GM12878 (cell line): Measurements from ENCODE around the gene LSM7. TPM values are rescaled to one million over a fixed set of nuclear protein-coding genes. Genes with fewer than 3 reads are reported as not detected.

Experiments
- BCL3 ChIP-seq: IDR thresholded peaks from 2 replicates; pipeline ENCODE4 v1.6.1; 2011; ENCODE audit warnings: borderline replicate concordance, low read depth, mild to moderate bottlenecking, moderate library complexity, low read length; ENCODE audit not compliant: insufficient read depth, poor library complexity, severe bottlenecking
- EGR1 ChIP-seq, 2 experiments: IDR thresholded peaks; 1 replicate in 1 of 2; 2 replicates in 1 of 2; pipeline ENCODE4 v1.6.1; 2011 to 2012; ENCODE audit warnings: low read depth in 2 of 2, low read length in 2 of 2, borderline replicate concordance in 1 of 2, mild to moderate bottlenecking in 1 of 2, moderate library complexity in 1 of 2
- ELK1 ChIP-seq: IDR thresholded peaks from 2 replicates; pipeline ENCODE4 v1.6.1; 2012; ENCODE audit warnings: low read depth, low read length, improper control_type of control experiment
- GABPA ChIP-seq: IDR thresholded peaks from 2 replicates; pipeline ENCODE4 v1.6.1; 2014; ENCODE audit warnings: antibody characterized with exemption, low read depth, mild to moderate bottlenecking, inconsistent platforms
- IKZF2 ChIP-seq, 2 experiments: fragments of 450-650 bp; IDR thresholded peaks; 2 replicates each; pipeline ENCODE4 v1.6.1; 2017; ENCODE audit warnings: mild to moderate bottlenecking in 2 of 2, moderate library complexity in 2 of 2
- IRF5 ChIP-seq: fragments of 450-650 bp; IDR thresholded peaks from 2 replicates; pipeline ENCODE4 v1.6.1; 2017; ENCODE audit warnings: borderline replicate concordance
- JUND ChIP-seq: IDR thresholded peaks from 2 replicates; pipeline ENCODE4 v1.6.1; 2012; ENCODE audit warnings: low read depth, mild to moderate bottlenecking, low read length, improper control_type of control experiment, moderate library complexity
- REST ChIP-seq: IDR thresholded peaks from 2 replicates; pipeline ENCODE4 v1.6.1; 2012; ENCODE audit warnings: mild to moderate bottlenecking, low read depth, low read length
- SMARCA5 ChIP-seq: fragments of 450-650 bp; IDR thresholded peaks from 2 replicates; pipeline ENCODE4 v1.6.1; 2017; ENCODE audit warnings: mild to moderate bottlenecking
- SREBF1 ChIP-seq: IDR thresholded peaks from 2 replicates; pipeline ENCODE4 v1.6.1; 2012; ENCODE audit warnings: mild to moderate bottlenecking, low read length
- SUPT20H ChIP-seq: IDR thresholded peaks from 2 replicates; pipeline ENCODE4 v1.6.1; 2011; ENCODE audit warnings: low read depth, mild to moderate bottlenecking, low read length, moderate library complexity, borderline replicate concordance; ENCODE audit not compliant: control insufficient read depth
- SUZ12 ChIP-seq: fragments of 200-600 bp; sonication (generic); IDR thresholded peaks from one replicate; pipeline ENCODE4 v1.6.1; 2018; ENCODE audit warnings: antibody characterized with exemption, mild to moderate bottlenecking; ENCODE audit not compliant: unreplicated experiment
- TAF1 ChIP-seq: IDR thresholded peaks from 2 replicates; pipeline ENCODE4 v1.6.1; 2011; ENCODE audit warnings: mild to moderate bottlenecking, low read depth, low read length, borderline replicate concordance
- TARDBP ChIP-seq: IDR thresholded peaks from 2 replicates; pipeline ENCODE4 v1.6.1; 2016; ENCODE audit warnings: borderline replicate concordance
- TCF7 ChIP-seq: IDR thresholded peaks from 2 replicates; pipeline ENCODE4 v1.6.1; 2014; ENCODE audit warnings: antibody characterized with exemption, borderline replicate concordance
- WRNIP1 ChIP-seq: IDR thresholded peaks from 2 replicates; pipeline ENCODE4 v1.6.1; 2011; ENCODE audit warnings: low read depth, low read length, improper control_type of control experiment, borderline replicate concordance
- ZBTB40 ChIP-seq: fragments of 450-650 bp; IDR thresholded peaks from 2 replicates; pipeline ENCODE4 v1.6.1; 2016; ENCODE audit warnings: mild to moderate bottlenecking, moderate library complexity, borderline replicate concordance
- ZNF217 ChIP-seq: fragments of 450-650 bp; IDR thresholded peaks from 2 replicates; pipeline ENCODE4 v1.6.1; 2017; ENCODE audit warnings: antibody characterized with exemption, mild to moderate bottlenecking
- polyA plus RNA-seq, 11 experiments: library from polyadenylated mRNA; depleted of rRNA in 4 of 11; unstranded in 6 of 11; stranded (reverse) in 5 of 11; fragments of >200 nt; fragmentation: Nextera tagmentation in 4 of 11; fragmentation: Illumina TruSeq in 1 of 11; extraction: Ambion mirVana in 4 of 11; extraction: Trizol in 1 of 11; gene quantifications; 1 replicate in 1 of 11; 2 replicates in 10 of 11; pipeline versions ENCODE4 v1.2.1 to v1.2.3, GENCODE V29; 2011 to 2016; ENCODE audit warnings: inconsistent platforms in 2 of 11, missing spikeins in 2 of 11, low read depth in 1 of 11
- total RNA-seq, 4 experiments: library from RNA; depleted of rRNA in 3 of 4; stranded (reverse); fragments of >200 nt in 3 of 4; fragmentation: Illumina TruSeq in 1 of 4; extraction: Trizol in 1 of 4; gene quantifications; 2 replicates each; pipeline versions ENCODE4 v1.2.1 to v1.2.3, GENCODE V29; 2013 to 2021

LSM7 gene
- total and polyA plus RNA-seq, 10 of the 15 experiments (the other 5 are each of a cell fraction or from before 2014, with no cell fraction given), result 24.4 to 424 (median 217) TPM

- TF ChIP-seq REST (no peak), TCF7 (no peak), ZBTB40 (no peak), JUND (no peak), SUPT20H (no peak), TAF1 (peak; percentile 87), ELK1 (no peak), BCL3 (no peak), ZNF217 (no peak), GABPA (no peak), WRNIP1 (no peak), SREBF1 (peak; percentile 79), SMARCA5 (peak; percentile 88), EGR1 (IDR thresholded peaks at IDR 0.05; ENCODE audit: borderline replicate concordance in 1 of 2, low read depth in 2 of 2, low read length in 2 of 2) (no peak), IRF5 (no peak), TARDBP (no peak), IKZF2 (IDR thresholded peaks at IDR 0.05) (no peak), SUZ12 (no peak)
Measured at GRCh38 chr19:2328401-2329148, at the start of gene LSM7, which contains the start of gene SPPL2B (continued).
